Activated CD4-positive, alpha-beta T cell treated with anti-CD3 and anti-CD28 coated beads for 36 hours (primary cell): ENCODE results near the gene TTC23. TPM values are rescaled to one million over a fixed set of nuclear protein-coding genes. Genes with fewer than 3 reads are reported as not detected.
A peak's percentile ranks its signal among the peaks of the same experiment; 100 is the strongest.
"Not testable (repeated sequence)": the region's sequence is repeated elsewhere in the genome, so short reads cannot be mapped to it uniquely, and the experiment has no call there.

ENCODE experiments used
- ATAC-seq: fragments of 200-7000 bp; cut with Tn5 transposase; one replicate; pipeline ENCODE4 v1.10.0; 2021; ENCODE audit warnings: mild to moderate bottlenecking, moderate library complexity
- CTCF ChIA-PET: fragments of 350-600 bp; sonication (Branson Sonifier 250); formaldehyde crosslinking; loops from one replicate; lab custom pipeline; 2021; ENCODE audit warnings: antibody characterized with exemption; lab: Charles Lee
- POLR2A ChIA-PET: fragments of 350-600 bp; sonication (Branson Sonifier 250); formaldehyde crosslinking; loops from one replicate; lab custom pipeline; 2021; ENCODE audit warnings: antibody characterized with exemption, inconsistent platforms; lab: Charles Lee
- DNase-seq: peaks from one replicate; pipeline ENCODE4 v3.0.0-alpha.2; 2020
- H3K27ac Mint-ChIP-seq: one replicate; pipeline ENCODE4 v1.8.0; 2021; ENCODE audit warnings: mixed read lengths
- H3K27me3 Mint-ChIP-seq: one replicate; pipeline ENCODE4 v1.8.0; 2021; ENCODE audit warnings: mixed read lengths
- H3K36me3 Mint-ChIP-seq: one replicate; pipeline ENCODE4 v1.8.0; 2021; ENCODE audit warnings: low read depth, mixed read lengths
- H3K4me1 Mint-ChIP-seq: one replicate; pipeline ENCODE4 v1.8.0; 2021; ENCODE audit warnings: mixed read lengths
- H3K4me3 Mint-ChIP-seq: one replicate; pipeline ENCODE4 v1.8.0; 2021; ENCODE audit warnings: mild to moderate bottlenecking, moderate library complexity, mixed read lengths
- H3K9me3 Mint-ChIP-seq: one replicate; pipeline ENCODE4 v1.8.0; 2021; ENCODE audit warnings: low read depth, mixed read lengths
- intact Hi-C, 2 experiments: fragments of 100-400 bp; cut with DNase I in 1 of 2; cut with micrococcal nuclease in 1 of 2; formaldehyde crosslinking; loops; one replicate each; pipeline versions ENCODE4 v1.14.2 to v1.15.1; 2022 to 2024; cut with DNase I, micrococcal nuclease
- total RNA-seq, 2 experiments: library from RNA; stranded (reverse); gene quantifications; one replicate each; pipeline ENCODE4 v1.2.3, GENCODE V29; 2021

TTC23 gene
- total RNA-seq, 2 experiments from 2014 or later, result 5.5 to 9.0 TPM

DNA sequence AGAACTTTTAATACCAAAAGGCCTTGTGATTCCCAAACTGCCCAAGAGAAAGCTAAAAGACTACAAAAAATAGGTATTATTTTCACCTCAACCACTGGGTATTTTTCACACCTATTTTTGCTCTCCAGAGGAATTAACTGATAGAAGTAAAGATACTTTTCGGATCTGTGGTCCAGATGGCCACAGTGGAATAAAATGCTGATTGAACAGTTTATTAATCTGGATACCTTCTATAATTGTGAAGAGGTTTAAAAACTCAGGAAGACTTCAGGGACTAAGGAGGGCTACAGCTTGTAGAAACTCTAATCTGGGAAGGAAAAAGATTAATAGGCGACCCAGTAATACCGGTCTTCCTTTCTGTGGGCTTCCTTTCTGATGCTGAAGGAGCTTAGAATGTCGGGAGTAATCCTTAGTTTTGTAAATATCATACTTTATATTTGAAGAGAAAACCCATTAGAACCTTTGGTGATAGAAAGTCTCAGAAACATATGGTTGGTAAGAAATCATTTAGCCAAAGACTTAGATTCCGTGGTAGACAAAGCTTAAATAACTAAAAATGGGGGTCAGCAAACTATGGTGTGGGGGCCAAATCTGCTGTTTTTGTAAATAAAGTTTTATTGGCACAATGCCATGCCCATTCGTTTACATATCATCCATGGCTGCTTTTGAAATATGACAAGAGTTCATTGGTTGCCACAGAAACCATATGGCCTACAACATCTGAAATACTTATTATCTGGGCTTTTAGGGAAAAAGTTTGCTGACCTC is 47.8 kb downstream of the TTC23 start:
- Mint-ChIP-seq H3K4me3 (no peak overlapping the region), H3K36me3 (peaks cover 5% of the 10 kb centered on the region), H3K9me3 (no peaks in the 10 kb centered on the region), H3K27ac (no peak overlapping the region), H3K4me1 (no peaks in the 10 kb centered on the region), H3K27me3 (peaks cover 5% of the 10 kb centered on the region)
- ChIA-PET CTCF (interaction anchor here (1.1 kb wide), 1 partner anchor 555 kb away, joined by 4 read pairs; no protein-coding TSS in a partner anchor), POLR2A (no interaction called here)
- intact Hi-C loops, result no loop called here
- DNase-seq, result no peak
- ATAC-seq, result no peak

DNA sequence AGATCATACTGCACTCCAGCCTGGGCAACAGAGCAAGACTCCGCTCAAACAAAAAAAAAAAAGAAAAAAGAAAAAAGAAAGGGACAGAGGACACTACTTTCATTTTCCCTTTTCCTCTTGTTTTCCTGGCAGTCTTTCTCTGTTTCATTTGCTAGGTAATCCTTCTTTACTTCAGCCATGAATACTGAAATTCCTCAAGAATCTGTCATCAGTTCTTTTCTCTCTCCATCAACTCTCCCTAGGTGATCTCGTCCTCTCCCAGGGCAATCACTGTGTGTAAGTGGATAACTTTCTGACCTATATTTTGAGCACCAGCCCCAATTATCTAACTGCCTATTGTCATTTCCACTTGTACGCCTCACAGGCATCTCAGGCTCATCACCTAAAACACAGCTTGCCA is 51.5 kb downstream of the TTC23 start:
- CTCF ChIA-PET, result no interaction called here
- H3K36me3 Mint-ChIP-seq, result peaks cover 2% of the 10 kb centered on the region
- H3K4me3 Mint-ChIP-seq, result no peak overlapping the region
- ATAC-seq (no peak), DNase-seq (no peak)
- POLR2A ChIA-PET, result interaction anchor here (0.6 kb wide), 1 partner anchor 175 kb away, joined by 3 read pairs; no protein-coding TSS in a partner anchor
- H3K27me3 Mint-ChIP-seq, result no peaks in the 10 kb centered on the region
- no peaks in the 10 kb centered on the region for H3K4me1 Mint-ChIP-seq
- intact Hi-C loops, result no loop called here
- H3K27ac Mint-ChIP-seq, result no peak overlapping the region
- no peaks in the 10 kb centered on the region for H3K9me3 Mint-ChIP-seq

DNA sequence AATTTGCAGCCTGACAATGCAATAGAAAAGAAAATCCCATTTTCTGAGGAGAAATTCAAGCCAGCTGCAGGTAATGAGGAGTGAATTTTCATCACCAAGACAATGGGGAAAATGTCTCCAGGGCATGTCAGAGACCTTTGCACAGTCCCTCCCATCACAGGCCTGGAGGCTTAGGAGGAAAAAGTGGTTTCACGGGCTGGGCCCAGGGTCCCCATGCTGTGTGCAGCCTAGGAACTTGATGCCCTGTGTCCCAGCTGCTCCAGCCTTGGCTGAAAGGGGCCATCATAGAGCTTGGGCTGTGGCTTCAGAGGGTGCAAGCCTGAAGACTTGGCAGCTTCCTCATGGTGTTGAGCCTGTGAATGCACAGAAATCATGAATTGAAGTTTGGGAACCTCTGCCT is 57.2 kb downstream of the TTC23 start:
- intact Hi-C loops, H3K36me3 Mint-ChIP-seq, DNase-seq, H3K4me3 Mint-ChIP-seq, CTCF ChIA-PET, H3K27me3 Mint-ChIP-seq, POLR2A ChIA-PET, H3K9me3 Mint-ChIP-seq, H3K27ac Mint-ChIP-seq, ATAC-seq, H3K4me1 Mint-ChIP-seq: not testable (repeated sequence)

DNA sequence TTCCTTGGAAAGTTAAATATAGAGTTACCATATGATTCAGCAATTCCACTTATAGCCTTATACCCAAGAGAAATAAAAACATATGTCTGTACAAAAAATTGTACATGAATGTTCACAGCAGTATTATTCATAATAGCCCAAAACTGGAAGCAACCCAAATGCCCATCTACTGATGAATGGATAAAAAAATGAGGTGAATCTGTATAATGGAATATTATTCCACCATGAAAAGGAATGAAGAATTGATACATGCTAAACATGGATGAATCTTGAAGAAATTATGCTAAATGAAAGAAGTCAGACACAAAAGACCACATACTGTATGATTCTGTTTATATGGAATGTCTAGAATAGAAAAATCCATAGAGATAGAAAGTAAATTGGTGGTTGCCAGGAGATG is 61.4 kb downstream of the TTC23 start:
- no peak overlapping the region for H3K27ac Mint-ChIP-seq
- H3K27me3 Mint-ChIP-seq, result no peaks in the 10 kb centered on the region
- no peak overlapping the region for H3K4me3 Mint-ChIP-seq
- intact Hi-C loops, result no loop called here
- DNase-seq (no peak), ATAC-seq (no peak)
- ChIA-PET CTCF (no interaction called here), POLR2A (no interaction called here)
- H3K36me3 Mint-ChIP-seq, result no peaks in the 10 kb centered on the region
- no peaks in the 10 kb centered on the region for H3K4me1 Mint-ChIP-seq
- H3K9me3 Mint-ChIP-seq, result no peaks in the 10 kb centered on the region

DNA sequence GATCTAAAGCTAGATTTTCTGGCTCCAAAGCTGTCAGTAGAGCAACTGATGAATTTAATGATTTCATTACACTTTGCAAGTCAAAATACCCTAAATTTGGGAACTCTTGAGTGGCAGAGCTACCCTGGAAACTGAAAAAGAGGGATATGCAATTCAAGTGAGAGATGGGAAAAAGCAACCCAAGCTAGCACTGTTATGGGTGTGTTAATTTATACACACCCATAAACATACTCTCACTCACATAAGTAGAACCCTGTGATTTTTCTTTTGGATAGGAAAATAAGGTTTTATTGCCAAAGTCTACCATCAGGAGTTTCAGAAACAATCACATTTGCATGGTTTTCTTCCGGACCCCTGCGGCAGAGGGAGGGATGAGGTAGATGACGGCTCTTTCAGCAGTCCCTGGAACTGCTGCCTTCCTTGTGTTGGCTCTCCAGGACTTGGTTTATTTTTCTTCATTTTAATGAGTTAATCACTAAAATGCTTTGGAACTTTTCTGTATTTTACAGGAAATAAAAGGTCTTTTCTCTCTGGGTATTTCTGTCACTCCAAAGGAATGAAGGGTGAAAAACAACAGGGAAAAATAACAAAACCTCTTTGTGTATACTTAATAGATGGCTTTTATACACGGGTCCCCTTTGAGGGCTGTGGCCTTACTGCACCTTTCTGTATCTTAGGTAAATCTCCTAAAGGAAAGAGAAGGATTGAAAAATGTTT is 63.8 kb downstream of the TTC23 start:
- no peaks in the 10 kb centered on the region for H3K27me3 Mint-ChIP-seq
- intact Hi-C loops, result no loop called here

DNA sequence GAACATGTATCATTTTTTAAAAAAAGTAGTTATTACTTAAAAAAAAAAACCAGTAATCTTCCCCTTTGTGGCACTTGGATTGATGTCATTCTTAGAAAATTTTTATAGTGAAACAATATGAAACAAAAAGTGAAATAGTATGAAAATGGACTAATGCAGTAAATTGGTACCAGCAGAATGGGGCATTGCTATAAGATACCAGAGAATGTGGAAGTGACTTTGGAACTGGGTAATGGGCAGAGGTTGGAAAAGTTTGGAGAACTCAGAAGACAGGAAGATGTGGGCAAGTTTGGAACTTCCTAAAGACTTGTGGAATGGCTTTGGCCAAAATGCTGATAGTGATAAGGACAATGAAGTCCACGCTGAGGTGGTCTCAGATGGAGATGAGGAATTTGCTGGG is 66.6 kb downstream of the TTC23 start:
- Mint-ChIP-seq H3K27ac (peak overlapping the region; percentile 11), H3K36me3 (no peaks in the 10 kb centered on the region), H3K4me3 (no peak overlapping the region), H3K9me3 (no peaks in the 10 kb centered on the region), H3K27me3 (no peaks in the 10 kb centered on the region), H3K4me1 (no peaks in the 10 kb centered on the region)
- intact Hi-C loops, result no loop called here
- POLR2A ChIA-PET, result no interaction called here
- CTCF ChIA-PET, result no interaction called here
- no peak for DNase-seq
- ATAC-seq, result no peak

More for the DNA sequence above, 63.8 kb downstream of the TTC23 start:
- DNase-seq (no peak), ATAC-seq (no peak)
- H3K36me3 Mint-ChIP-seq, result no peaks in the 10 kb centered on the region
- no peaks in the 10 kb centered on the region for H3K9me3 Mint-ChIP-seq
- POLR2A ChIA-PET, result no interaction called here
- H3K4me1 Mint-ChIP-seq, result no peaks in the 10 kb centered on the region
- CTCF ChIA-PET, result interaction anchor here (0.6 kb wide), 1 partner anchor 640 kb away, joined by 3 read pairs; no protein-coding TSS in a partner anchor
- no peak overlapping the region for H3K4me3 Mint-ChIP-seq
- no peak overlapping the region for H3K27ac Mint-ChIP-seq

DNA sequence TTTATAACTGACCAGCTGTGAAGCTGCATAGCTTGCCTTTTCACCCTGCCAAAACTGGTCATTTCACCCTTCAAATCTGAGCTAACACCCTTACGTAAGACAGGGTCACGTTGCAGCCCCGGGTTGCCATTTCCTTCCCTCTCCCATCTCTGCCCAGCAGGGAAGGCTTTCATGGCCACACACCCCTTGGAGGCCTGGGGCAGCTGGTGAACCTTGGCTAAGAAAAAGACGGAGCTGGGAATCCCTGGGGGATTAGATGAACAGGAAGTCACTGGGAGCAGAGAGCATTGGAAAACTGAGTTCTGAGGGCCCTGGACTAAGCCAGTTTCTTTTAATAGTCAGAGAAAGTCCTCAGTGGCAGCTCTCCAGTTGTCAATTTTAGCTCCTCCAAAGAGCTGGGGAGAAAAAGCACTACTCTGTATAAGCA is 67.8 kb downstream of the TTC23 start:
- H3K36me3 Mint-ChIP-seq, result no peaks in the 10 kb centered on the region
- intact Hi-C loops, result no loop called here
- no peak overlapping the region for H3K4me3 Mint-ChIP-seq
- no peaks in the 10 kb centered on the region for H3K4me1 Mint-ChIP-seq
- ChIA-PET POLR2A (no interaction called here), CTCF (interaction anchor here (0.6 to 0.7 kb wide), 2 partner anchors 41 to 913 kb away, joined by 3 to 5 read pairs; no protein-coding TSS in a partner anchor)
- ATAC-seq (no peak), DNase-seq (no peak)
- no peaks in the 10 kb centered on the region for H3K27me3 Mint-ChIP-seq
- H3K9me3 Mint-ChIP-seq, result no peaks in the 10 kb centered on the region
- H3K27ac Mint-ChIP-seq, result no peak overlapping the region

DNA sequence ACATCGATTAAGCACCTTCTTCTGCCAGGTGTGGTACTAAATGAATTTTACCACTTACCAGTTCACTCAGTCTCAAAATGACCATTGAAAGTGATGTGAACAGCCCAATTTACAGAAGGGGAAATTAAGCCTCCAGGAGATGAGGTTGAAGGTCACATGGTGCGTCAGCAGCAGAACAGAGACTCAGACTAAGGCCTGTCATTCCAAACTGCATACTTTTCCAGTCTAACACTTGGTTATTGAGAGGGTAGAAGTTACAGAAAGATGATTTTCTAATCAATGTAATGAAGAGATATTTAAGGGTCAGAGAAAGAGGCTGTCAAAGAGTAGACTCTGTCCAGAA is 68.4 kb downstream of the TTC23 start:
- no peaks in the 10 kb centered on the region for H3K4me1 Mint-ChIP-seq
- DNase-seq (no peak), ATAC-seq (no peak)
- ChIA-PET POLR2A (no interaction called here), CTCF (no interaction called here)
- no peak overlapping the region for H3K27ac Mint-ChIP-seq
- no peaks in the 10 kb centered on the region for H3K36me3 Mint-ChIP-seq
- H3K9me3 Mint-ChIP-seq, result no peaks in the 10 kb centered on the region
- intact Hi-C loops, result no loop called here
- H3K27me3 Mint-ChIP-seq, result no peaks in the 10 kb centered on the region
- H3K4me3 Mint-ChIP-seq, result no peak overlapping the region

DNA sequence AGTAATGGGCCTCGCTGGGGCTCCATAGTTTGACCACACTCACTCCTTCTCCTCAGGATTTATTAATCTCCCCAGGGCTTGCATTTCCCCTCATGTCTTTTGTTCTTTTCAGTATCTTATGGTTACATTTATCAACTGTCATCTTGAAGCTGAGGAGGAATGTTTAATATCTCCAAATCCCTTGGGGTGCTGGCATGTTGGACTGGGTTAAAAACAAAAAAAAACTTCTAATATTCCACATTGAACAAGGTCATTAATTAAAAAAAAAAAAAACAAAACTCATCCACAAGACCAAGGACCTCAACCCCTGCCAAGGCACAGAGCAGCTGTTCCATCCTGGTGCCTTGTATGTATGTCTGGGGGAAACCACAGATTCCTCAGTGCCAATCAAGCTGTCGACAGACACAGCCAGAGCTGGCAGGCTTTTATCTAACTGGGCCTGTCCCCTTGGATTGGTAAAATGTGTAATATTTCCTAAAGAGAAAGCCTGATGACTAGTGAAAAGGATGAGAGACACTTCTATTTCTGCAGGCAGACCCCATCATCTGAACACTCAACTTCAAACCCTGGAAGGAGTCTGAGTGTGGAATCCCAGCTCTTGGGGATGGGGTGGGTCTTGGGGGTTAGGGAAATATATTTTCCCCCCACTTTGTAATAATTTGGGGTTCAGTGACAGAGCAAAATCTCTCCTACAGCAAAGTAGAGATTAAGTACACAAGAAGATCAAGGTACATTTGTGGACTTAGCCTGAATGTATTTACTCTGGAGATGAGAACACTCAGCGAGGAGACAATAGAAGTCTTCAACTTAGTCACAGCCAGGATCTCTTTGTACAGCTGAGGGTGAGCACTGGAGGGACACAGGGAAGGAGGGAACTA is 69.1 kb downstream of the TTC23 start:
- DNase-seq (no peak), ATAC-seq (no peak)
- H3K36me3 Mint-ChIP-seq, result no peaks in the 10 kb centered on the region
- intact Hi-C loops, result no loop called here
- ChIA-PET POLR2A (no interaction called here), CTCF (interaction anchor here (0.5 kb wide), 1 partner anchor 523 kb away, joined by 3 read pairs; no protein-coding TSS in a partner anchor)
- H3K9me3 Mint-ChIP-seq, result no peaks in the 10 kb centered on the region
- H3K4me1 Mint-ChIP-seq, result no peaks in the 10 kb centered on the region
- no peak overlapping the region for H3K4me3 Mint-ChIP-seq
- no peak overlapping the region for H3K27ac Mint-ChIP-seq
- H3K27me3 Mint-ChIP-seq, result no peaks in the 10 kb centered on the region

DNA sequence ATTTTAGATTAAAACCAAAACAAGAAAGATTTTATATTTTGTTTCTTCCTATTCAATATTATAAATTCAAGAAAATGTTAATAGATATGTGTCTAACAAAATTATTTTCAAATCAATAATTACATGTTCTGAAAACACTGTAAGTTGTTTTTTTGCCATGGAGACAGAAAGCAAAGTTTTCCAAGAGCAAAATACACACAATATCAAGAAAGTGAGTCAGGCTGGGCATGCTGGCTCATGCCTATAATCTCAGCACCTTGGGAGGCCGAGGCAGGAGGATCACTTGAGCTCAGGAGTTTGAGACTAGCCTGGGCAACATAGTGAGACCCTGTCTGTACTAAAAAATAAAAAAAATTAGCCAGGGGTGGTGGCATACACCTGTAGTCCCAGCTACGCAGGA is 71.7 kb downstream of the TTC23 start:
- intact Hi-C loops, result no loop called here
- no peaks in the 10 kb centered on the region for H3K27me3 Mint-ChIP-seq
- CTCF ChIA-PET, result interaction anchor here (1.0 kb wide), 1 partner anchor 38 kb away, joined by 4 read pairs; no protein-coding TSS in a partner anchor
- no peaks in the 10 kb centered on the region for H3K9me3 Mint-ChIP-seq
- no peaks in the 10 kb centered on the region for H3K36me3 Mint-ChIP-seq
- no peak for ATAC-seq
- H3K27ac Mint-ChIP-seq, result no peak overlapping the region
- no peak for DNase-seq
- no peaks in the 10 kb centered on the region for H3K4me1 Mint-ChIP-seq
- no peak overlapping the region for H3K4me3 Mint-ChIP-seq
- POLR2A ChIA-PET, result no interaction called here

DNA sequence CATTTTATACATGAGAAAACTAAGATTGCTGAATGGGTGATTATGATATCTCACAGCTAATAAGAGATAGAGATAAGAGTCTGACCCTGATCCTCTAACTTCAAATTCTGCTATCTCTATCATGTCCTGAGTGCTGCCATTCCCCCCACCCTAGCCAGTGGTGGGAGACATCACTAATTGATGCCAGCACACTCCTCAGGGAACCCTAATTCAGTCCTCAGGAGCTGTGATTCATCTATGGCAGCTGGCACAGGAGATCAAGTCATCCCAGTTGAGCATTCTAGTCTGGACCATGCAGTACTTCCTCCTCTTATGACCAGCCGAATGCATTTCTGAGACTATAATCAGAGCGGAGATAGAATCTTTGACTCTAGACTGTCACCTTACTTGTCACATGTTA is 72.6 kb downstream of the TTC23 start:
- intact Hi-C loops, result no loop called here
- ATAC-seq (no peak), DNase-seq (no peak)
- no peak overlapping the region for H3K27ac Mint-ChIP-seq
- H3K4me3 Mint-ChIP-seq, result no peak overlapping the region
- CTCF ChIA-PET, result no interaction called here
- no peaks in the 10 kb centered on the region for H3K27me3 Mint-ChIP-seq
- H3K36me3 Mint-ChIP-seq, result no peaks in the 10 kb centered on the region
- H3K4me1 Mint-ChIP-seq, result no peaks in the 10 kb centered on the region
- POLR2A ChIA-PET, result no interaction called here
- no peaks in the 10 kb centered on the region for H3K9me3 Mint-ChIP-seq
